Renal pelvis (tissue), 4 donors: ENCODE data around the gene STK32B. TPM values are rescaled to one million over a fixed set of nuclear protein-coding genes. Genes with fewer than 3 reads are reported as not detected.

Experiments used
- DNase-seq: peaks from one replicate; pipeline ENCODE4 v3.0.0-alpha.2; 2013
- polyA plus RNA-seq, 3 donors: library from polyadenylated mRNA; unstranded; fragments of 120-200 nt; gene quantifications; one replicate each; pipeline ENCODE4 v1.2.1, GENCODE V29; 2013; ENCODE audit not compliant: insufficient read length in 3 of 3

STK32B gene
- polyA plus RNA-seq, 3 donors = 7.2 to 10.6 (median 8.4) TPM

DNA sequence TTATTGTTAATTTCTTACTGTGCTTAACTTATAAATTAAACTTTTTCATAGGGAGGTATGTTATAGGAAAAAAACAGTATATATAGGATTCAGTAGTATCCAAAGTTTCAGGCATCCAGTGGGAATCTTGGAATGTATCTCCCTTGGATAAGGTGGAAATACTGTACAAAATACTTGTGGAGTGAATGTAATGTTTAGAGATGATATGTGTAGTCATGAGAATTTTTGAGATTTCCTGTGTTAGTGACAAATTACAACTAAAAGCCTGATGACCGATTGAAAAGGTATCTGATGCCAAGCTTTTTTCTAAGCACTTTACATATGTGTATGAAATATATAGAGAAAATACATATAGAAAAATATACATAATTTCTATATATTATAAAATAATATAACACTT is 69.2 kb downstream of the STK32B start:
- no peak for DNase-seq

DNA sequence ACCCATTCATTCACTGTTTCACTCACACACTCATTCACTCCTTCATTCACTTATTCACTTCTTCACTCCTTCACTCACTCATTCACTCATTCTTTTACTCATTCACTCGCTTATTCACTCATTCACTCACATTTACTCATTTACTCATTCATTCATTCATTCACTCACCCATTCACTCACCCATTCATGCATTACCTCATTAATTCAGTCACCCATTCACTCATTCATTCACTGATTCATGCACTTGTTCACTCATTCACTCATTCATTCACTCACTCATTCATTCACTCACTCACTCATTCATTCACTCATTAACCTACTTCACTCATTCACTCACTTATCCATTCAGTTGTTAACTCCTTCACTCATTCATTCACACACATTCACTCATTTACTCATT is 70.8 kb downstream of the STK32B start:
- DNase-seq = no peak

DNA sequence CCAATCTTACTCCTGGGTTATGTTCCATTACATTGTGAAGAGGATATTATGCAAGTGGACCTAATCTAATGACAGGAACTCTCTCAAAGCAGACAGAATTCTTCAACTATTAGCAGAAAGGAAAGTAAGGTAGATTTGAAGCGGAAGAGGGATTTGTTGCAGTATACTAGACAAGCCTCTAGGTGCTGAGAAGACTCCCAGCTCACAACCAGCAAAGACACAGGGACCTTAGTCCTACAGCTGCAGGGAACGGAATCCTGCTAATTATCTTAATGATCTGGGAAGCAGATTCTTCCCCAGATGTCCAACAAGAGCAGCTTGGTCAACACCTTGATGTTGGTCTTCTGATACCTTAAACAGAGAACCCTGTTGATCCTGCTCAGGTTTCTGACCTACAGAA is 73.6 kb downstream of the STK32B start:
- DNase-seq = no peak

- DNase-seq = no peak
These were observed 74.0 kb downstream of the STK32B start for GRCh38 chr4:5125321-5125720.

GRCh38 chr4:5126231-5126630 is 75.0 kb downstream of the STK32B start:
- DNase-seq = no peak

DNA sequence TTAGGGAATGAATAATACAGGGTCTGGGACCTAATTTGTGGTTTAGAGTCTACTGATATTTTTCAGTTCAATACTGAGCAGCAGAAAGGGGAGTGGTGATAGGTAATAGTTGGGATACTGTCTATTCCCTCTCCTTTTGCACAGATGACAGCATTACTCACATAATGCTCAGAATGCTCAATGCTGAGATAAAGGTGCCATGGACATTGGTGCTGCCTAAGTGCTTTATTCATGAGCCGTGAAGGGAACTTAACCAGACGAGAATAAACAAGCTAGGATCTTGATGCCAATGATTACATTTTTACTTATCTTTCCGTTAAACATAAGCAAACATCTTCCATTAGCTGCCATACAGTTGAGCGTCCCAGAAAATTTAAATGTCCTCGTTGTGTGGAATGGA is 75.6 kb downstream of the STK32B start:
- no peak for DNase-seq

GRCh38 chr4:5127556-5127955 is 76.3 kb downstream of the STK32B start:
- DNase-seq = no peak

DNA sequence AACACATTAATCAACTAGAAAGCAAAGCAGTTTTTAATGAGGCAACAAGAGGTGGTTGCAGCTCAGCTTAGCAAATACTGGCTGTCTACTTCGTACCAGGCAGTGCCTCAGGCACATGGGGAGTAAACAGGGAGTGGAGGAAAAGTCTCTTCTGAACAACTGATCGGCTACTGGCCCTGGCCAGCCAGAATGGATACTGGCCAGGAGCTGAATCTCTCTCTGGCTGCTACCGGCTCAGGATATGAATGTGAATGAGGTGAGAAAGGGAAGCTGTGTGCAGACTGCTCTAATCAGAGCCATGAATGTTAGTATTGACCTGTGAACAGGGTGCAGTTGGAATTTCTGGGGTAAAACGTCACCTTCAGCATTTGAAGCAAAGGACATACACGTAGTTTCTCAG is 77.3 kb downstream of the STK32B start:
- no peak for DNase-seq

DNA sequence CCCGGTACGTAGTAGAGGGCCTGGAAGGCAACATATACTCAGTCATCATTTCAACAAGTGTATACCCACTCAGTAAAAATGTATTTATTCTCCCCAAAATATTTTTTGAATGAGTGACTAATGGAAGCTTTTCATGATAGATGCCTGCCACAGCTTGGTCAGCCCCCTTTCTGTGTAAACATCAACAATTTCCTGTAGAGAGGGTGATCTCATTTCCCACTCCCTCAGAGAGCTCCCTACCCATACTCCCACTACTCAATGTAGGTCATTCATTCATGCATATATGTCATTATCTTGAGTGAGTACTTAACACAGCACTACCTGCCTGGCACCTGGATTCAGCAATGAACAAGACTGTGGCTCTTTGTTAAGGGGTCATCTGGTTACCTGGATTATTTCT is 81.9 kb downstream of the STK32B start:
- DNase-seq = no peak

DNA sequence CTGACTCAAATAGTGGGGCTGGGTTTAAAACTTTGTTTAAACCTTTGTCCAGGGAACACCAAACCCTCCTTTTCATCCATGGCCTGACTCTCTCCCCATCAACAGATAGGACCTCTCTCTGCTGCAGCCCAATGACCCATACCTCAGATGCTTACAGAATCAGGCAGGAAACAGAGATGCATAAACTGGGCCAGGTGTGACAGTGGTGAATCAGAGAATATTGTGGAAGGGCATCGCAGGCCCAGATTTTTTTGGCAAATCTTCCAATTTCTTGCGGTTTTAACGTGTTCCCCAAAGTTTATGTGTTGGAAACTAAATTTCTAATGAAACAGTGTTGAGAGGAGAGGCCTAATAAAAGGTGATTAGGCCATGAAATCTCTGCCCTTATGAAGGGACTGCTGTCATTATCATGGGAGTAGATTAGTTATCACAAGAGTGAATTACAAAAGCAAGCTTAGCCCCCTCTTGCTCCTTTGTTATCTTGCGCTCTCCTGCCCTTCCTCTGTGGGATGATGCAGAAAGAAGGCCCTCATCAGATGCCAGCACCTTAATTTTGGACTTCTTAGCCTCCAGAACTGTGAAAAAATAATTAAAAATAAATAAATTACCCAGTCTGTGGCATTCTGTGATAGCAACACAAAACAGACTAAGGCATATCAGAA is 82.8 kb downstream of the STK32B start:
- no peak for DNase-seq

- DNase-seq = no peak
These were observed 83.3 kb downstream of the STK32B start for GRCh38 chr4:5134620-5135019.

DNA sequence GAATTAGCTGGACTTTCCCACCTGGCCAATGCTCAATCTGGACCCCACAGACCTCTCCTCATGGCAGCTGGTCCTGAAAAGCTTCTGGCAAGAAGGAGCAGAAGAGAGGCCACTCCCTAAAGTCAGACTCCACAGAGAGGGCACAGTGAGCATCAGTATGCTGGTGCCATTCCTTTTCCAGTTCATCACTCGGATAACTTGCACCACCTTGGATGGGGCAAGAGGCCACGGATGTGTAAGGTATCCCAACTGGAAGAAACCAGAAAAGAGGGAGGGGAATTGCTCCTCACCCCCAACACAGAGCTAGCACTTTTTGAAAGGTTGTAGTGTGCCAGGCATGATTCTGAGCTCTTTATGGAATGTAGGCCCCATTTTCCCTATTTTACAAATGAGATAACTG is 85.9 kb downstream of the STK32B start:
- no peak for DNase-seq

GRCh38 chr4:5137927-5138326 is 86.6 kb downstream of the STK32B start:
- DNase-seq = peak; percentile 20

- no peak for DNase-seq
These were observed 87.1 kb downstream of the STK32B start for GRCh38 chr4:5138389-5138788.

DNA sequence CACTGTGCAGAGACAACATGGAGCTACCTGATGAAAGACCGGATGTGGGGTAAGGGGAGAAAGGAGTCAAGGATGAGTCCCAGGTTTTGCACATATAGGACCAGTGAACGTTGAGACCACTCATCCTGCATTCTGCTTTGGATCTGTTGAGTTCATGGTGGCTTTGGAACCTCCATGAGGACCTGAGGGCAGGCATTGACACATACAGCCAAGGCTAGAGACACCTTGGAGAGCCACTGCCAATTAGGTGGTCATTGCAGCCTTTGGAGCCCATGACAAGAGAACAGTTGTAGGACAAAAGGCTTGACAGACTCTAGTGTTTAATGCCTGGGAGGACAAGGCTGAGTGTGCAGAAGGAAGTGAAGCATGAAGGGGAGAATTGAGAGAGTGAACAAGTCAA is 87.9 kb downstream of the STK32B start:
- no peak for DNase-seq

- no peak for DNase-seq
These were observed 90.5 kb downstream of the STK32B start for GRCh38 chr4:5141802-5142201.

GRCh38 chr4:5142726-5143125 is 91.4 kb downstream of the STK32B start:
- DNase-seq = peak; percentile 26

DNA sequence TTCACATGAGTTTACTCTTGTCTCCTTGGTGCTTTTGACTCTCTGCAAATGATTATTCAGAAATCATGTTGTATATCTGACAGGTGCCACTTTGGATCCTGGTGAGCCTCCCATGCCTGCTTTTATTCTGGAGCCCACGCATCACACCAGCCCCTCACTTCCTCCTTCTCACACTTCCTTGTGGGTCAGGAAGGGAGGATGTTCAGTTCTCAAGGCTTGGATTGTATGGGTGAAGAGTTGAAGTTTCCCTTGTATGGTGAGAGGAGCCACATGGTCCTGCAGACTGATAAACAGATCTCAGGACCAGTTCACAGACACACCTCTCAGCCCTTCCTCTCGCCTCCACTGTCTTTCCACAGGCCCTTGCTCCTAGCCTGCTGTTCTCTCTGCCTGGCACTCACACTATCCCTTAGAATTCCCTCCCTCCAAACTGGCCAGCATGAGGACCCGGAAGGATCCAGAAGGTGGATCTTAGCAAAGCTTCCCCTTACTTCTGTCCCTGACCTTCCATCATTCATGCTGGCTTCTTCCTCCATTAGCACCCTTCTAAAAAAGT is 92.1 kb downstream of the STK32B start:
- DNase-seq = no peak

- no peak for DNase-seq
These were observed 92.7 kb downstream of the STK32B start for GRCh38 chr4:5143940-5144339.

DNA sequence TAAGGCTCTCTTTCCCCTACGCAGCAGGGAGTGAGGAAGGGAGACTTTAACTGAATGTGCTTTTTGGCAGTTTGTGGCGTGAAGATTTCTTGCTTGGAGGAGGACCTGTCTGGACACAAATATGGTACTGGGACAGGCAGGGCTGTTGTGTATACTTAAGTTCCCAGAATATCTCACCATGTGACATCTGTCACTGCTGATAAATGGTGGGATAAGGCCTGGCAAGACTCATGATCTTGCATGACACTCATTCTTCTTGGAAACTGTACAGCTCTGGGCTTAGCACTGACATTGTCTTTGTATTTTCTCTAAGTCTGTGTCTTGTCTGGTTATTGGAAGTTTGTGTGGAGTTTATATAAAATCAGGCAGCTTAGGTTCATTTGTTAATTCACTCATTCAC is 93.1 kb downstream of the STK32B start:
- DNase-seq = no peak

GRCh38 chr4:5146248-5146647 is 95.0 kb downstream of the STK32B start:
- no peak for DNase-seq

DNA sequence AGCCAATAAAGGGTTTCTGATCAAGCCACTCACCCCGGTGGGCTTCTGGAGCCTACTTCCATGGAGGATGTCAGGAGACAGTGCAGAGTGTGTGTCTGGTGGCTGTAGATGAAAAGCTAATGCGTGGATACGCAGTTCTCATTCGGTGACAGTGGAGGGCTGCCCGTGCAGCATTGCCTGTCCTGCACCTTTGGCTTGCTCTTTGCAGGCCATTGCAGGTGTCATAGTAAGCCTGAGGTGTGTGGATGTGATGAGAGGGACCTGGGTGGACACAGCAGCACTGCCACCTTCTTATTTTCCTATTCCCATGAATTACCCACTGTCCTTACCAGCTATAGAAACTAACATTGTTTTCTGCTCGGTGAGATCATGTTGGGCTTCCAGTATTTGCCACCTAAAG is 101.2 kb downstream of the STK32B start:
- no peak for DNase-seq

- no peak for DNase-seq
These were observed 105.4 kb downstream of the STK32B start for GRCh38 chr4:5156682-5157081.
